ENCODE data around the gene SSH3. TPM values are rescaled to one million over a fixed set of nuclear protein-coding genes. Genes with fewer than 3 reads are reported as not detected.

Gene SSH3
- total and polyA plus RNA-seq, 2 of the 8 experiments (the other 6 are each of a cell fraction or from before 2014, with no cell fraction given): 16.9 to 19.8 TPM

- H4K91ac ChIP-seq (replicated peaks; ENCODE audit: insufficient read length, low read length): no peak overlapping the region
- ChIA-PET CTCF (ENCODE audit: partially characterized antibody) (interaction anchor here (0.9 to 13.0 kb wide), 10 partner anchors 12 to 118 kb away, joined by 3 to 186 read pairs (median 4); partner anchors contain the start of genes ANKRD13D and SSH3), POLR2A (ENCODE audit: partially characterized antibody) (interaction anchor here (0.5 to 1.0 kb wide), 3 partner anchors 12 to 24 kb away, joined by 3 read pairs; partner anchors contain the start of gene ANKRD13D)
- H4K8ac ChIP-seq (ENCODE audit: extremely low read depth, insufficient read depth, low read length): no peak overlapping the region
- H2BK20ac ChIP-seq (ENCODE audit: low read length): no peak overlapping the region
- no peak overlapping the region for H3K27ac ChIP-seq (ENCODE audit: low read depth, low read length)
- no peak overlapping the region for H3K56ac ChIP-seq (replicated peaks; ENCODE audit: insufficient read length, low read depth, low read length)
- peaks cover 0 to 3% (median 0%) of the 10 kb centered on the region in 4 experiments; a peak in 5 of 7 replicates for H3K27me3 ChIP-seq (replicated peaks in 1 of 4; ENCODE audit: control insufficient read depth in 3 of 4, extremely low read depth in 1 of 4, insufficient read depth in 3 of 4, low read length in 3 of 4)
- peaks cover 0 to 31% of the 10 kb centered on the region in 2 experiments; a peak in 3 of 4 replicates for H3K79me2 ChIP-seq (ENCODE audit: control insufficient read depth in 1 of 2, insufficient read depth in 2 of 2, low read length in 2 of 2)
- H4K5ac ChIP-seq (ENCODE audit: insufficient read length, low read depth, low read length): no peak overlapping the region
- H3K4me3 ChIP-seq (ENCODE audit: extremely low read depth in 1 of 4, insufficient read depth in 2 of 4, low read depth in 3 of 4, low read length in 4 of 4): no peak overlapping the region
- H3K4me2 ChIP-seq (ENCODE audit: insufficient read depth in 1 of 2, low read depth in 2 of 2, low read length in 2 of 2): no peak overlapping the region
- no peaks in the 10 kb centered on the region for H3K9me3 ChIP-seq (ENCODE audit: insufficient read depth in 2 of 2, low read depth in 1 of 2, low read length in 1 of 2)
- H3K4me1 ChIP-seq (replicated peaks in 1 of 4; ENCODE audit: control insufficient read depth in 3 of 4, insufficient read depth in 4 of 4, low read length in 3 of 4): peaks cover 7 to 29% (median 27%) of the 10 kb centered on the region in 4 experiments
- H3K9ac ChIP-seq (replicated peaks in 1 of 4; ENCODE audit: extremely low read depth in 1 of 4, low read depth in 3 of 4, low read length in 3 of 4): no peak overlapping the region
- peaks cover 8% of the 10 kb centered on the region; the same call in 1 of the 2 replicates for H3K79me1 ChIP-seq (ENCODE audit: low read depth, low read length)
- peaks cover 6 to 14% of the 10 kb centered on the region in 2 experiments for H4K20me1 ChIP-seq (replicated peaks in 1 of 2; ENCODE audit: control insufficient read depth in 1 of 2, insufficient read depth in 2 of 2, low read length in 2 of 2)
- H3K18ac ChIP-seq (ENCODE audit: extremely low read depth, low read length): no peak overlapping the region
- H3K4ac ChIP-seq (replicated peaks; ENCODE audit: insufficient read length, low read depth, low read length): peak overlapping the region; percentile 57
- H3K23me2 ChIP-seq (ENCODE audit: low read depth, low read length): peaks cover 4% of the 10 kb centered on the region
- peak overlapping the region; percentile 75; the same call in 1 of the 2 replicates for H2BK15ac ChIP-seq (ENCODE audit: low read length)
- 96% methylated on average over 6 of the region's 7 CpGs; no CpG with 5 or more reads in 1 of the 2 experiments for WGBS, 2 experiments (ENCODE audit: extremely low coverage in 1 of 2, insufficient coverage in 1 of 2, insufficient read length in 1 of 2, insufficient replicate concordance in 2 of 2, low coverage in 1 of 2, low lambda C conversion rate in 2 of 2, missing lambda C conversion rate in 1 of 2)
- FAIRE-seq (no peak), DNase-seq (ENCODE audit: low read depth in 1 of 2, low spot score in 2 of 2) (no peak)
- no peak overlapping the region for H2BK5ac ChIP-seq (ENCODE audit: low read depth, low read length)
- H3K14ac ChIP-seq (ENCODE audit: insufficient read length): no peak overlapping the region
- H3K36me3 ChIP-seq (ENCODE audit: control insufficient read depth in 2 of 4, insufficient read depth in 4 of 4, low read length in 3 of 4): peaks cover 0 to 3% (median 0%) of the 10 kb centered on the region in 4 experiments; a peak in 2 of 8 replicates
- H2BK120ac ChIP-seq (replicated peaks; ENCODE audit: low read depth, low read length): no peak overlapping the region
- H2AK5ac ChIP-seq (ENCODE audit: low read depth, low read length): no peak overlapping the region
- no peak overlapping the region for H3K23ac ChIP-seq (ENCODE audit: insufficient read length)
- H2BK12ac ChIP-seq (ENCODE audit: low read depth, low read length): no peak overlapping the region
- H2AFZ ChIP-seq (ENCODE audit: low read length): no peak overlapping the region
- TF ChIP-seq EP300 (IDR thresholded peaks at IDR 0.05; ENCODE audit: borderline replicate concordance in 1 of 2, low read depth in 2 of 2, low read length in 2 of 2): no peak
- no peak for TF ChIP-seq BCL11A (IDR thresholded peaks at IDR 0.05; ENCODE audit: low read depth in 2 of 2, low read length in 2 of 2)
- TF ChIP-seq, protein P1, sequence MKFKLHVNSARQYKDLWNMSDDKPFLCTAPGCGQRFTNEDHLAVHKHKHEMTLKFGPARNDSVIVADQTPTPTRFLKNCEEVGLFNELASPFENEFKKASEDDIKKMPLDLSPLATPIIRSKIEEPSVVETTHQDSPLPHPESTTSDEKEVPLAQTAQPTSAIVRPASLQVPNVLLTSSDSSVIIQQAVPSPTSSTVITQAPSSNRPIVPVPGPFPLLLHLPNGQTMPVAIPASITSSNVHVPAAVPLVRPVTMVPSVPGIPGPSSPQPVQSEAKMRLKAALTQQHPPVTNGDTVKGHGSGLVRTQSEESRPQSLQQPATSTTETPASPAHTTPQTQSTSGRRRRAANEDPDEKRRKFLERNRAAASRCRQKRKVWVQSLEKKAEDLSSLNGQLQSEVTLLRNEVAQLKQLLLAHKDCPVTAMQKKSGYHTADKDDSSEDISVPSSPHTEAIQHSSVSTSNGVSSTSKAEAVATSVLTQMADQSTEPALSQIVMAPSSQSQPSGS (IDR thresholded peaks at IDR 0.05; ENCODE audit: low read length): no peak
- no peak for TF ChIP-seq MAFK (IDR thresholded peaks at IDR 0.05; ENCODE audit: low read depth, low read length)
- no peak for TF ChIP-seq SIX5 (IDR thresholded peaks at IDR 0.05; ENCODE audit: low read depth, low read length)
- no peak for TF ChIP-seq SRF (IDR thresholded peaks at IDR 0.05; ENCODE audit: low read depth, low read length)
- TF ChIP-seq NANOG (IDR thresholded peaks at IDR 0.05; ENCODE audit: insufficient read depth, low read depth, low read length, poor library complexity, severe bottlenecking): no peak
- no peak for TF ChIP-seq CEBPB (IDR thresholded peaks at IDR 0.05; ENCODE audit: low read depth, low read length)
- TF ChIP-seq, protein P2, sequence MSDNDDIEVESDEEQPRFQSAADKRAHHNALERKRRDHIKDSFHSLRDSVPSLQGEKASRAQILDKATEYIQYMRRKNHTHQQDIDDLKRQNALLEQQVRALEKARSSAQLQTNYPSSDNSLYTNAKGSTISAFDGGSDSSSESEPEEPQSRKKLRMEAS (IDR thresholded peaks at IDR 0.05): no peak
Observed at GRCh38 chr11:67264877-67265632, 38.3 kb upstream of the SSH3 start.
